ENCODE results near the gene GAS7.

DNA sequence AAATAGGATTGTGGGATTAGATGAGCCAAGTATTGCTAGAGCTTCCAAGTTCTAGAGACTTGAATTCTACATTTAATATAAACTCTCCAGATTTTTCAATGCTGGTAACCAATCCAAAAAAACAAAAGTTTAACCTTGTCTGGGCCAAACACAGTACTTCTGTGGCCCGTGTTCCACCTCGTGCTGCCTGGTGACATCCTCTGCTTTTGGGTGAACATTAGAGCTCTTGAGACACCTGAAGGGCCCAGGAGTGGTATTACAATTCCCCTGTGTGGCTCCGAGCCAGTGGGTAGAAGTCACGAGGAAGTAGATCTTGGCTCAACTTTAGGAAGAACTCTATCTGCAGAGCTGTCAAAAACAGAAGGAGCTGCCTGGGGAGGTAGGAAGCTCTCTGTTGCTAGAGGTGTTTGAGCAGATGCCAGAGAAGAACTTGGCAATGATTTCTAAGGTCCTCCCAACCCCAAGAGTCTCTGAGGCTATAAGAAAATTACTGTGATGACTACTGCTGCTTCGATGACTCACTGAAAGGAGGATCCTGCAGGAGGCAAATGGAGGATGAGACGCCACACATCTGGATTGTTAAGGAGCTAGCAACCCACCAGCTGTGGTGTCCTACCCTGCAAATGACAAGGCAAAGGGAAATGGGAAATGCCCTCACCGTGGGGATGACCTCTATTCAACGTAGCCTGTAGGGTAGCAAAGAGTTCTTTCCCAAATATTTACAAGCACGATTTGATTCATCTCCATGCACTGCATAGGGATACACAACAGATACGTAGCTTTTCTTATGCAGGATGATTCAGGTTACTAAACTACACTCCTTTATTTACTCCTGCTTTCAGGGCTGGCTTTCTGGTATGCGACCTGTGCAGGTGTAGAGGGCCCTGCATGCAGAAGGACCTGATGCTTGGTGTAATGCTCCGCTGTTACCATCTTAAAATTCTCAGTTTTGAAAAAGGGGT is 45.8 kb upstream of the GAS7 start:
- TF ChIP-seq CTCF (IDR thresholded peaks at IDR 0.05): no peak
- no peak for TF ChIP-seq POLR2A (IDR thresholded peaks at IDR 0.05)
- no peak for TF ChIP-seq EP300 (IDR thresholded peaks at IDR 0.05)
